SU-DHL-6 (cell line): Measurements from ENCODE around the gene SLC5A11.
"Not testable (repeated sequence)": the region's sequence is repeated elsewhere in the genome, so short reads cannot be mapped to it uniquely, and the experiment has no call there.

Experiments
- H2AFZ ChIP-seq: fragments of 200-600 bp; sonication (generic); 2 replicates; pipeline ENCODE4 v1.6.1; 2014; ENCODE audit warnings: low read depth, mild to moderate bottlenecking, moderate library complexity, mixed read lengths, antibody characterized with exemption, low read length; ENCODE audit not compliant: severe bottlenecking
- H3F3A ChIP-seq: fragments of 200-600 bp; shearing (Covaris generic); 2 replicates; pipeline ENCODE4 v1.6.0; 2016; ENCODE audit warnings: antibody characterized with exemption, mild to moderate bottlenecking; ENCODE audit not compliant: insufficient read depth
- H3K27ac ChIP-seq: fragments of 200-600 bp; sonication (generic); 2 replicates; pipeline ENCODE4 v1.5.1; 2016; ENCODE audit warnings: low read depth, mild to moderate bottlenecking, low read length, moderate library complexity, mixed read lengths
- H3K27me3 ChIP-seq: fragments of 200-600 bp; sonication (generic), shearing (Covaris generic); 2 replicates; pipeline ENCODE4 v1.6.0; 2014; ENCODE audit warnings: mild to moderate bottlenecking, low read length
- H3K36me3 ChIP-seq: fragments of 200-600 bp; sonication (generic); 2 replicates; pipeline ENCODE4 v1.6.1; 2014; ENCODE audit warnings: mild to moderate bottlenecking, low read length, mixed read lengths
- H3K4me2 ChIP-seq: fragments of 300-600, 200-600 bp; shearing (Covaris generic), sonication (generic); 2 replicates; pipeline ENCODE4 v1.6.0; 2014; ENCODE audit warnings: low read length, low read depth, mild to moderate bottlenecking; ENCODE audit not compliant: poor library complexity, severe bottlenecking
- H3K4me3 ChIP-seq: fragments of 200-600 bp; sonication (generic); 2 replicates; pipeline ENCODE4 v1.5.1; 2014; ENCODE audit warnings: antibody characterized with exemption, low read length, mild to moderate bottlenecking, mixed read lengths; ENCODE audit not compliant: insufficient read depth, poor library complexity, severe bottlenecking
- H3K79me2 ChIP-seq: fragments of 200-600 bp; sonication (generic); 2 replicates; pipeline ENCODE4 v1.6.1; 2014; ENCODE audit warnings: mild to moderate bottlenecking, low read length, moderate library complexity; ENCODE audit not compliant: insufficient read depth
- H3K9ac ChIP-seq: fragments of 200-600 bp; sonication (generic); 2 replicates; pipeline ENCODE4 v1.7.0; 2014; ENCODE audit warnings: mild to moderate bottlenecking, low read length
- H3K9me2 ChIP-seq: fragments of 200-600 bp; sonication (generic); replicated peaks from 2 replicates; pipeline ENCODE4 v1.6.1; 2014; ENCODE audit warnings: low read length; ENCODE audit not compliant: insufficient read depth
- H3K9me3 ChIP-seq: fragments of 200-600 bp; sonication (generic); 2 replicates; pipeline ENCODE4 v1.6.1; 2014; ENCODE audit warnings: low read length, mixed read lengths; ENCODE audit not compliant: insufficient read depth
- H4K20me1 ChIP-seq: fragments of 200-600 bp; sonication (generic); 2 replicates; pipeline ENCODE4 v1.6.1; 2014; ENCODE audit warnings: low read depth, mild to moderate bottlenecking, antibody characterized with exemption, low read length, moderate library complexity, mixed read lengths
- EZH2phosphoT487 ChIP-seq: fragments of 200-600 bp; sonication (generic), shearing (Covaris generic); conservative IDR thresholded peaks from 2 replicates; pipeline ENCODE4 v1.6.1; 2018; ENCODE audit warnings: mild to moderate bottlenecking, antibody characterized with exemption, low read length, moderate library complexity, mixed read lengths
- TF ChIP-seq, protein P1 (sequence below): fragments of 200-600 bp; sonication (generic); IDR thresholded peaks from one replicate; pipeline ENCODE4 v1.5.1; 2017; ENCODE audit warnings: antibody characterized with exemption, mild to moderate bottlenecking, low read length, moderate library complexity; ENCODE audit not compliant: insufficient read depth, poor library complexity, severe bottlenecking

The SLC5A11 gene

DNA sequence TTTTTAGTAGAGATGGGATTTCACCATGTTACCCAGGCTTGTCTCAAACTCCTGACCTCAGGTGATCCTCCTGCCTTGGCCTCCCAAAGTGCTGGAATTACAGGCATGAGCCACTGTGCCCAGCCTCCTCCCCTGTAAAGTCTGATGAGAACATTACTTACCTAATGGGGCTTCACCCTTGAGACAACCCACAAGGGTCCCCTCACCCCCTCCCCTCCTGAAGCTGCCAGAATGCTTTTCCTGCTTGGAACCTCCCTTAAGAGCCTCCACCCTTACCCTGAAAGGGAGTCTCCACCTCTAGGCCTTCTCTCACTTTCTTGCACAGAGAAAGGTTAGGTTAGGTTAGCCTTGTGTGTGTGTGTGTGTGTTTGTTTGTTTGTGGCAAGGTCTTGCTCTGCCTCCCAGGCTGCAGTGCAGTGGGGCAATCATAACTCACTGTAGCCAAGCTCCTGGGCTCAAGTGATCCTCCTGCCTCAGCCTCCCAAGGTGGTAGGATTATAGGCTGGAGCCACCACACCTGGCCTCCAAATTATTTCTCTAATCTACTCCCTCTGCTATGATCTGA, 8.9 kb downstream of the SLC5A11 start:
- H3K9me3 ChIP-seq: no peaks in the 10 kb centered on the region
- no peaks in the 10 kb centered on the region for H3K9me2 ChIP-seq
- no peak overlapping the region for H3K4me2 ChIP-seq
- H3K79me2 ChIP-seq: no peaks in the 10 kb centered on the region
- no peaks in the 10 kb centered on the region for H3F3A ChIP-seq
- no peaks in the 10 kb centered on the region for H3K36me3 ChIP-seq
- TF ChIP-seq, protein P1, sequence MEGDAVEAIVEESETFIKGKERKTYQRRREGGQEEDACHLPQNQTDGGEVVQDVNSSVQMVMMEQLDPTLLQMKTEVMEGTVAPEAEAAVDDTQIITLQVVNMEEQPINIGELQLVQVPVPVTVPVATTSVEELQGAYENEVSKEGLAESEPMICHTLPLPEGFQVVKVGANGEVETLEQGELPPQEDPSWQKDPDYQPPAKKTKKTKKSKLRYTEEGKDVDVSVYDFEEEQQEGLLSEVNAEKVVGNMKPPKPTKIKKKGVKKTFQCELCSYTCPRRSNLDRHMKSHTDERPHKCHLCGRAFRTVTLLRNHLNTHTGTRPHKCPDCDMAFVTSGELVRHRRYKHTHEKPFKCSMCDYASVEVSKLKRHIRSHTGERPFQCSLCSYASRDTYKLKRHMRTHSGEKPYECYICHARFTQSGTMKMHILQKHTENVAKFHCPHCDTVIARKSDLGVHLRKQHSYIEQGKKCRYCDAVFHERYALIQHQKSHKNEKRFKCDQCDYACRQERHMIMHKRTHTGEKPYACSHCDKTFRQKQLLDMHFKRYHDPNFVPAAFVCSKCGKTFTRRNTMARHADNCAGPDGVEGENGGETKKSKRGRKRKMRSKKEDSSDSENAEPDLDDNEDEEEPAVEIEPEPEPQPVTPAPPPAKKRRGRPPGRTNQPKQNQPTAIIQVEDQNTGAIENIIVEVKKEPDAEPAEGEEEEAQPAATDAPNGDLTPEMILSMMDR: no peak
- no peak for TF ChIP-seq EZH2phosphoT487
- no peak overlapping the region for H2AFZ ChIP-seq
- H3K27ac ChIP-seq: no peak overlapping the region
- H4K20me1 ChIP-seq: no peaks in the 10 kb centered on the region
- H3K4me3 ChIP-seq: no peak overlapping the region
- H3K9ac ChIP-seq: no peak overlapping the region
- H3K27me3 ChIP-seq: no peaks in the 10 kb centered on the region

DNA sequence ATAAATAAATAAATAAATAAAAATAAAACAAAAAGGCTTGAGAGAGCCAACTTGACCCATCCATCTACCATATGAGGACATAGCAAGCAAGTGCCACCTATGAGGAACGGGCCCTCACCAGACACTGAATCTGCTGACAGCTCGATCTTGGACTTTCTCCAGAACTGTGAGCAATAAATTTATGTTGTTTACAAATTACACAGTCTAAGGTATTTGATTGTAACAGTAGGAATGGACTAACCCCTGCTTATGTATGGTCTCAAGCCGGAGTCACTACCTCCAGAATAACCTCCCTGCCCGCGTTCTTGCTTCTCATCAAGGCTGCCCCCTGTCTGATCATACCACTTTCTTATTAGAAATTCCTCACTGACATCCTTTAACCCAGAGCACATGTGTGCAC, 9.9 kb downstream of the SLC5A11 start:
- H3K9me3 ChIP-seq: no peaks in the 10 kb centered on the region
- H3K4me3 ChIP-seq: no peak overlapping the region
- TF ChIP-seq, protein P1: no peak
- TF ChIP-seq EZH2phosphoT487: no peak
- H3K27me3 ChIP-seq: no peaks in the 10 kb centered on the region
- no peak overlapping the region for H3K27ac ChIP-seq
- no peaks in the 10 kb centered on the region for H3K9me2 ChIP-seq
- no peaks in the 10 kb centered on the region for H4K20me1 ChIP-seq
- no peaks in the 10 kb centered on the region for H3F3A ChIP-seq
- H3K9ac ChIP-seq: no peak overlapping the region
- no peaks in the 10 kb centered on the region for H3K79me2 ChIP-seq
- H3K36me3 ChIP-seq: no peaks in the 10 kb centered on the region
- no peak overlapping the region for H2AFZ ChIP-seq
- no peak overlapping the region for H3K4me2 ChIP-seq

DNA sequence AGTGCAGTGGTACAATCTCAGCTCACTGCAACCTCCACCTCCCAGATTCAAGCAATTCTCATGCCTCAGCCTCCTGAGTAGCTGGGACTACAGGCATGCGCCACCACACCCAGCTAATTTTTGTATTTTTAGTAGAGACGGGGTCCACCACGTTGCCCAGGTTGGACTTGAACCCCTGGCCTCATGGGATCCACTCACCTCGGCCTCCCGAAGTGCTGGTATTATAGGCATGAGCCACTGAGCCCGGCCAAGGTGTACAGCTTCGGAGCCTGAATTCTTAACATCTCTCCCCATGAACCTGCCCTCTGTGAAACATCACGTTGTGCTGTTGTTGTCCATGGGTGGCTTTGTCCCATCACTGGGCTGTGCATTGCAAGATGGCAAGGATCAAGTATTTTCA, 11.1 kb downstream of the SLC5A11 start:
- not testable (repeated sequence) for H3F3A ChIP-seq, H3K9me2 ChIP-seq, H2AFZ ChIP-seq, H4K20me1 ChIP-seq, H3K79me2 ChIP-seq, H3K4me3 ChIP-seq, H3K4me2 ChIP-seq, H3K9ac ChIP-seq, H3K36me3 ChIP-seq, H3K27ac ChIP-seq, H3K27me3 ChIP-seq, H3K9me3 ChIP-seq

DNA sequence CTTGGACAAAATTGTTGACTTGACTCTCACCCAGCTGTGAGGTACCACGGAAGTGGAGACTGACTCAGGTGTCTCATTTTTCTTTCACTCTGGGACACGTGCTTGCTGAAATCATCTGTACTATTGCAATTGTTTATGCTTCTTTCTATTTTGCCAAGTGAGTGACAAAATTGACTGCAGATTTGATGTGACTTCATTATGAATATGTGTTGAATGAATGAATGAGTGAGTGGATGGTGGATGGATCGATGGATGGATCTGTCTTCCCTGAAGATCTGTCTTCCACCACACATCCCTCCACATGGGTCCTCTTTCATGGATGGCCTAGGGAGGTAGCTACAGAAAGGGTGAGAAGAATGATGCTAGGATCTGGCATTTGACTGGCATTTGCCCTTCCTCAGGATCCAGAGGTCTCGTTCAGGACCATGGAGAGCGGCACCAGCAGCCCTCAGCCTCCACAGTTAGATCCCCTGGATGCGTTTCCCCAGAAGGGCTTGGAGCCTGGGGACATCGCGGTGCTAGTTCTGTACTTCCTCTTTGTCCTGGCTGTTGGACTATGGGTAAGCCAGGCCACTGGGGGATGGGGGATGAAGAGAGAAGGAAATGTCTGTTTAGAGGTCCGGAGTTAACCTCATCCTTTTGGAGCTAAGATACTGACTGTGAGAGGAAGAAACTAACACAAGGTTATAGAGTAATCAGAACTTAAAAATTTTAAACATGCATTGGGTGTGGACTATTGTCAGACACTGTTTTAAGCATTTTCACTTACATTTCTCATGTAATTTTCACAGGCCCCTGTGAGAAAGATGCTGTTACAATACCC, 12.7 kb downstream of the SLC5A11 start:
- Histone ChIP-seq H3K4me3 (no peak overlapping the region), H3K9ac (no peak overlapping the region), H3K79me2 (no peaks in the 10 kb centered on the region), H3K9me3 (no peaks in the 10 kb centered on the region), H4K20me1 (no peaks in the 10 kb centered on the region), H3K27ac (no peak overlapping the region), H3K27me3 (no peaks in the 10 kb centered on the region), H2AFZ (no peak overlapping the region), H3F3A (no peaks in the 10 kb centered on the region), H3K4me2 (no peak overlapping the region), H3K9me2 (no peaks in the 10 kb centered on the region), H3K36me3 (no peaks in the 10 kb centered on the region)
- TF ChIP-seq, protein P1: no peak
- no peak for TF ChIP-seq EZH2phosphoT487
